Parathyroid adenoma (tissue), 2 donors: ENCODE data around the gene ERICH3.
"Not testable (repeated sequence)": the region's sequence is repeated elsewhere in the genome, so short reads cannot be mapped to it uniquely, and the experiment has no call there.

Experiments
- H2AFZ ChIP-seq: fragments of 300-600 bp; sonication (generic); one replicate; pipeline ENCODE4 v1.7.0; 2017; ENCODE audit warnings: antibody characterized with exemption, mild to moderate bottlenecking
- H3K27ac ChIP-seq: fragments of 300-600 bp; sonication (generic); one replicate; pipeline ENCODE4 v1.7.0; 2017
- H3K27me3 ChIP-seq: fragments of 300-600 bp; sonication (generic); one replicate; pipeline ENCODE4 v1.7.0; 2017; ENCODE audit warnings: low read length; ENCODE audit not compliant: control insufficient read depth, insufficient read depth
- H3K36me3 ChIP-seq: fragments of 300-600 bp; sonication (generic); one replicate; pipeline ENCODE4 v1.7.0; 2017; ENCODE audit warnings: low read length; ENCODE audit not compliant: control insufficient read depth, insufficient read depth
- H3K4me1 ChIP-seq: fragments of 300-600 bp; sonication (generic); one replicate; pipeline ENCODE4 v1.7.0; 2017; ENCODE audit warnings: control low read depth
- H3K4me2 ChIP-seq: fragments of 300-600 bp; sonication (generic); one replicate; pipeline ENCODE4 v1.7.0; 2017; ENCODE audit warnings: low read length
- H3K4me3 ChIP-seq: fragments of 300-600 bp; sonication (generic); one replicate; pipeline ENCODE4 v1.7.0; 2017; ENCODE audit warnings: low read depth, low read length
- H3K79me2 ChIP-seq: fragments of 300-600 bp; sonication (generic); one replicate; pipeline ENCODE4 v1.7.0; 2017; ENCODE audit warnings: control low read depth
- H3K9ac ChIP-seq: fragments of 300-600 bp; sonication (generic); one replicate; pipeline ENCODE4 v1.7.0; 2017; ENCODE audit warnings: mild to moderate bottlenecking
- H3K9me3 ChIP-seq: fragments of 300-600 bp; sonication (generic); one replicate; pipeline ENCODE4 v1.7.0; 2017; ENCODE audit warnings: low read length; ENCODE audit not compliant: control insufficient read depth
- TF ChIP-seq, protein P1 (sequence below): fragments of 300-600 bp; sonication (generic); IDR thresholded peaks from one replicate; pipeline ENCODE4 v1.7.0; 2017; ENCODE audit warnings: antibody characterized with exemption, mild to moderate bottlenecking
- donor health status: primary hyperparathyroidism.

ERICH3 gene

DNA sequence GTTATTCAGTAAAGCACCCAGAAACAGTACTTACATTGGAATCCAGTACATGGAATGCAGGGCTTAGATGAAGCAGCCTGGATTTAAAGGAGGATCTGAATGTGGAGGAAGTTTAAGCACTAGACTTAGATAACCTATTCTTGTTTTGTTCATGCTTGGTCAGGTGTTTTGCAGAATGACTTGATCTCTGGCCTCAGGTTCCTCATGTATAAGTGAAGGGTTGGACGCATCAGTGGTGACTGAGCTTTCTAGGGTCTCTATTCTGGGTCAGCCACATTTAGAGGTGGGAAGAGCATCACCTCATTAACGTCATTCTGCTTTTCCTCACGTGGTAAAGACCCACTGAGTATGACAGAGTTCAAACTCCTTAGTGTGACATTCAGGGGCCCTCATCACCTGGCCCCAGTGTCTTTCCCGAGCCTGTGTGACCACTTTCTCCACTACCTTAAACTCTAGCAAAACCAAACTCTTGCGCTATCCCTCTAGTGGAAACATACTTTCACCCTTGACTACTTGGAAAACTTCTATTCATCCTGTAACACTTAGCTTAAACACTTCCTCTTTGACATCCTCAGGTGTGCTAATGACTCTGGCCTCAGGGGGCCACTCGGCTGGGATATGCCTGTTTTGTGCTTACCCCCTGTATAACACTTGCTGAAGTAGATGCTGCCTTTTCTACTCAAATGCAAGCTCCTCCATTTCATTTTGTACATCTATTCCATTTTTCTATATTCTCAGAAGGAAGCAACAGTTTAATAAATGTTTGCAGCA is 871 bp upstream of the ERICH3 start:
- no peaks in the 10 kb centered on the region for H3K4me1 ChIP-seq
- no peak overlapping the region for H3K4me3 ChIP-seq
- H3K4me2 ChIP-seq: no peak overlapping the region
- no peaks in the 10 kb centered on the region for H3K79me2 ChIP-seq
- no peak overlapping the region for H3K27ac ChIP-seq
- H3K9me3 ChIP-seq: no peaks in the 10 kb centered on the region
- H3K27me3 ChIP-seq: no peaks in the 10 kb centered on the region
- no peak overlapping the region for H3K9ac ChIP-seq
- no peaks in the 10 kb centered on the region for H3K36me3 ChIP-seq
- TF ChIP-seq, protein P1, sequence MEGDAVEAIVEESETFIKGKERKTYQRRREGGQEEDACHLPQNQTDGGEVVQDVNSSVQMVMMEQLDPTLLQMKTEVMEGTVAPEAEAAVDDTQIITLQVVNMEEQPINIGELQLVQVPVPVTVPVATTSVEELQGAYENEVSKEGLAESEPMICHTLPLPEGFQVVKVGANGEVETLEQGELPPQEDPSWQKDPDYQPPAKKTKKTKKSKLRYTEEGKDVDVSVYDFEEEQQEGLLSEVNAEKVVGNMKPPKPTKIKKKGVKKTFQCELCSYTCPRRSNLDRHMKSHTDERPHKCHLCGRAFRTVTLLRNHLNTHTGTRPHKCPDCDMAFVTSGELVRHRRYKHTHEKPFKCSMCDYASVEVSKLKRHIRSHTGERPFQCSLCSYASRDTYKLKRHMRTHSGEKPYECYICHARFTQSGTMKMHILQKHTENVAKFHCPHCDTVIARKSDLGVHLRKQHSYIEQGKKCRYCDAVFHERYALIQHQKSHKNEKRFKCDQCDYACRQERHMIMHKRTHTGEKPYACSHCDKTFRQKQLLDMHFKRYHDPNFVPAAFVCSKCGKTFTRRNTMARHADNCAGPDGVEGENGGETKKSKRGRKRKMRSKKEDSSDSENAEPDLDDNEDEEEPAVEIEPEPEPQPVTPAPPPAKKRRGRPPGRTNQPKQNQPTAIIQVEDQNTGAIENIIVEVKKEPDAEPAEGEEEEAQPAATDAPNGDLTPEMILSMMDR: no peak
- no peak overlapping the region for H2AFZ ChIP-seq

DNA sequence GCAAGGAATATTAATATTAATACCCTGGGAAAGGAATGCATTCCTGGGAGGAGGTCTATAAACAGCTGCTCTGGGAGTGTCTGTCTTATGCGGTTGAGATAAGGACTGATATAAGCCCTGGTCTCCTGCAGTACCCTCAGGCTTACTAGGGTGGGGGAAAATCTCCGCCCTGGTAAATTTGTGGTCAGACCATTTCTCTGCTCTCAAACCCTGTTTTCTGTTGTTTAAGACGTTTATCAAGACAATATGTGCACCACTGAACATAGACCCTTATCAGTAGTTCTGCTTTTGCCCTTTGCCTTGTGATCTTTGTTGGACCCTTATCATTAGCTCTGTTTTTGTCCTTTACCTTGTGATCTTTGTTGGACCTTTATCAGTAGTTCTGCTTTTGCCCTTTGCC is 2.7 kb downstream of the ERICH3 start:
- H2AFZ ChIP-seq, H3K4me1 ChIP-seq, H3K4me2 ChIP-seq, H3K79me2 ChIP-seq, H3K9ac ChIP-seq, H3K36me3 ChIP-seq, H3K27ac ChIP-seq, H3K9me3 ChIP-seq, H3K27me3 ChIP-seq, H3K4me3 ChIP-seq: not testable (repeated sequence)

DNA sequence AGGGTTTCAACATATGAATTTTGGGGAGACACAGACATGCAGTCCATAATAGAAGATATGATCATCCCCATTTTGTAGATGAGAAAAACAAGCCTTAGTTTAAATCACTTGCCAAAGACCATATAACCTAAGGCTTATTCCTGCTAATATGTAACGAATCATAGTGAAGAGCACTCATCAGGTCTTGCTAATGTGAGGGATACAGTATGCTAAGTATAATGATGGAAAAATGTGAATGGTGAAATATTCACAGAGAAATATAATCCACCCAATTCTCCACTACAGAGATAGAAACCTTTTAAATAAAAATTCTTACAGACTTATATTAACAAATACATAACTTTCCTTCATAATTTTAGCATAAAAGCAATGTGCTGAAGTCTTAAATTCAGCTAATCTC is 18.9 kb downstream of the ERICH3 start:
- H3K27me3 ChIP-seq: no peaks in the 10 kb centered on the region
- no peak overlapping the region for H3K4me2 ChIP-seq
- H3K4me3 ChIP-seq: no peak overlapping the region
- H2AFZ ChIP-seq: no peak overlapping the region
- no peaks in the 10 kb centered on the region for H3K79me2 ChIP-seq
- H3K27ac ChIP-seq: no peak overlapping the region
- H3K9me3 ChIP-seq: no peaks in the 10 kb centered on the region
- H3K36me3 ChIP-seq: no peaks in the 10 kb centered on the region
- no peaks in the 10 kb centered on the region for H3K4me1 ChIP-seq
- TF ChIP-seq, protein P1: no peak
- H3K9ac ChIP-seq: no peak overlapping the region

DNA sequence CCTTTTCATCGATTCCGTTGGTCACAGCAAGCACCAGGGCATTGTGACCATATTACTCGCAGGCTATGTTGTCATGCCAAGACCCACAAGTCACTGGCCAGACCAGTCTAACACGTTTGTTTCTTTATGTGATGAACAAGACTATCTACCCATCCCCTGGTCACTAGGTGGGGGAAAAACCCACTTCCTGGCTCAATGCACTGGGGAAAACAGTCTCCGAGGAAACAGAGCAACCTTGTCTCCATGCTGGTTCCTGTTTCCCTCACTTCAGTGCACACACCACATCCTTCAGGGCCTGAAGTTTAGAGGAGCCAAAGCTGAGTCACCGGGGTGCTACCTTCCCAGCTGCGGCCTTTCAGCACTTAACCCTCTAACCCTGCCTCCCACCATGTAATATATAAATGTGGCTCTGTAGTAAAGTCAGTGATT is 20.9 kb downstream of the ERICH3 start:
- Histone ChIP-seq H3K79me2 (no peaks in the 10 kb centered on the region), H3K27me3 (no peaks in the 10 kb centered on the region), H3K4me3 (no peak overlapping the region), H3K36me3 (no peaks in the 10 kb centered on the region), H3K9me3 (no peaks in the 10 kb centered on the region), H3K4me1 (no peaks in the 10 kb centered on the region), H3K27ac (no peak overlapping the region), H3K9ac (no peak overlapping the region), H3K4me2 (no peak overlapping the region), H2AFZ (no peak overlapping the region)
- TF ChIP-seq, protein P1: no peak

DNA sequence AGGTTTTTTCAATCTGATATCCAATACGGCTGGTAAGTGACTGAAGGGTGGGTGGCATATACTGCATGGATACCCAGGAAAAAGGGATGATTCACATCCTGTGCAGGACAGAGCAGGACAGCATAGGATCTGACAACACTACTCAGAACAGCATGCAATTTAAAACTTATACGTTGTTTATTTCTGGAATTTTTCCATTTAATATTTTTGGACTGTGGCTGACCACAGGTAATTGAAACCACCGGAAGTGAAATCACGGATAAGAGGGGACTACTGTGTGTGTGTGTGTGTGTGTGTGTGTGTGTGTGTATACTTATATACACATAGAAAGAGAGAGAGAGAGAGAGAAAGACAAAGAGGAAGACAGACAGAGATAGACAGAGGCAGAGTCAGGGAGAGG is 23.0 kb downstream of the ERICH3 start:
- Histone ChIP-seq H3K4me3 (no peak overlapping the region), H3K9me3 (no peaks in the 10 kb centered on the region), H2AFZ (no peak overlapping the region), H3K9ac (no peak overlapping the region), H3K4me1 (no peaks in the 10 kb centered on the region), H3K36me3 (no peaks in the 10 kb centered on the region), H3K27me3 (no peaks in the 10 kb centered on the region), H3K27ac (no peak overlapping the region), H3K4me2 (no peak overlapping the region), H3K79me2 (no peaks in the 10 kb centered on the region)
- TF ChIP-seq, protein P1: no peak
